Ramos (cell line): ENCODE measurements around the gene KLRF2.

ENCODE experiments used
- in situ Hi-C: fragments of 300-500 bp; cut with MboI; formaldehyde crosslinking; loops from one replicate; pipeline ENCODE4 v1.14.3; 2022; ENCODE audit warnings: low sequenced_read_pairs; ENCODE audit not compliant: unreplicated experiment

KLRF2 gene

DNA sequence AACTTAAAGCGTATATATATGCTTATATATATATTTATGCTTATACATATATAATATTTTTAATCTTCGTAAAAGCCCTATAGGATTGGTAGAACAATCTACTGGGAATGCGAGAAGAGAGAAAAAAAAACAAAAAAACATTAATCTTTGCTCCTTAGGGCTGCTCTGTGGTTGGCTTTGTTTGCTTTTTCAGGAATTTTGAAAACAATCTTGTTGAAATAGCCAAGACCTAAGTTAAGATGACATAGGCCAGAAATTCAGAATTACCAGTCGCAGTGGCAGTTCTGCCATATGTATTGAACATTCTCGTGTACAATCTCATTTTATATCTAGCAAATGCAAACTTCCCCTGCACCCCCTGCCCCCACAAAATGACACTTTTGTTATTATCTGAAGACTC is 699 bp downstream of the KLRF2 start:
- in situ Hi-C loops: no loop called here

GRCh38 chr12:9883175-9883574 is 1.9 kb downstream of the KLRF2 start:
- in situ Hi-C loops: no loop called here

DNA sequence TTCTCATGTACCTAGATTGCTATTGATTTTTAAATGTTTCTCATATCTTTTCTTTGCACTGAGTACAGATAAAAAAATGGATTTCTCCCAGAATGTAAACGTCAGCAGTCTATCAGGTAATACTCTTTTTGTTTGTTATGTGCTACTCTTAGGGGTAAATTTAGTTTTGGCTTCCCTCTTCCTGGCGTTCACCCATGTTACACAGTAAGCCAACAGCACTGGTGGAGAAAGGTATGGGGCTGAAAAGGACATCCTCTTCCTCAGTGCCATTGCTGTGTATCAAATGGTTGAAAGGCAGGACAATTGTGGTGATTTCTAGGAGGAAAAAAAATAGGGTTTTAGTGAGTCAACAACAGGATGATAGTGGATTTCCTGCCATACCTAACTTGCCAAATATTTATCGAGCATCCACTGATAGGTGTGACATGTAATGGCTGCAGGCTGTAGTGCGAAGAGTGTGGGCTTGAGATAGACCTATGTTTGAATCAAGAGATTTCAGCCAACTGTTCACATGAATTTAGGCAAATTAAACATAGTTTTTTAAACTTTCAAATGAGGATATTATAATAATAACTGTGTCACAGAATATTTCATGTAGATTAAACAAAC is 7.5 kb downstream of the KLRF2 start:
- in situ Hi-C loops: no loop called here

- in situ Hi-C loops: no loop called here
Measured at GRCh38 chr12:9895215-9895971, 14.1 kb downstream of the KLRF2 start.

GRCh38 chr12:9897535-9897934 is 16.2 kb downstream of the KLRF2 start:
- in situ Hi-C loops: no loop called here

- in situ Hi-C loops: no loop called here
Measured at GRCh38 chr12:9899209-9899608, 17.9 kb downstream of the KLRF2 start.

DNA sequence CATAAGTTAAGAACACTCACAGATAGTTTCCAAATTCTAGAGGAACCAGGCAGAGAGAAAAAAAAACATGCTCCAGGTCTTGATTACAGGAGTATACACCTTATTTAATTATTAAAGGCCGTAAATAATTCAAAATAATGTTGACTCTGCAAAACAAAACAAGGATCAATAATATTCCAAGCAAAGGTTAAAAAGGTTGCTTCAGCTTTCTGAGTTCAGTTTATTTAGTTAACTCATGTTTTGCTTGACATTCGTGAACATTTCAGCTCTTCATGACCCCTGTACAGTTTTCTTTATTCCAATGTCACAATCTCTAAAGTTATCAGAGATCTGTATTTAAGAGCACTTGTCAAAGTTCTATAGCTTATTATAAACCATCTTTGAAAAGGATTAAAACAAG is 19.6 kb downstream of the KLRF2 start:
- in situ Hi-C loops: no loop called here

- in situ Hi-C loops: no loop called here
Measured at GRCh38 chr12:9902539-9903228, 21.4 kb downstream of the KLRF2 start.

- in situ Hi-C loops: no loop called here
Measured at GRCh38 chr12:9906873-9907272, 25.6 kb downstream of the KLRF2 start.

DNA sequence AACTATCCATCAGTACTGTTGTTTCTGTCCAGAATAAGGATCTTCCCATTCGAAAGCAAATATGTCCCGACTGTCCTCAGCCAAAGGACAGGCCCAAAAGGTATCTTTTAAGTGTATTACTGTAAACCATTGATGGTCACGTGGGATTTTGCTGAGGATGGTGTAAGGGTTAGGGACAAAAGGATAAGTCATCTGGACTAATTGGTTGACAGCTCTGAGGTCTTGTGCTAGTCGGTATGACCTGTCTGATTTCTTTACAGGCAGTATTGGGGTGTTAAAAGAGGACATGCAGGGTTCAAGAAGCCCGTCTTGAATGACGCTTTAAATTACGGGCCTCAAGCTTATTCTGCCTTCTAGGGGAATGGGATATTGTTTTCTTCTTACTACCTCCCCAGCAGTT is 26.5 kb downstream of the KLRF2 start:
- in situ Hi-C loops: no loop called here

DNA sequence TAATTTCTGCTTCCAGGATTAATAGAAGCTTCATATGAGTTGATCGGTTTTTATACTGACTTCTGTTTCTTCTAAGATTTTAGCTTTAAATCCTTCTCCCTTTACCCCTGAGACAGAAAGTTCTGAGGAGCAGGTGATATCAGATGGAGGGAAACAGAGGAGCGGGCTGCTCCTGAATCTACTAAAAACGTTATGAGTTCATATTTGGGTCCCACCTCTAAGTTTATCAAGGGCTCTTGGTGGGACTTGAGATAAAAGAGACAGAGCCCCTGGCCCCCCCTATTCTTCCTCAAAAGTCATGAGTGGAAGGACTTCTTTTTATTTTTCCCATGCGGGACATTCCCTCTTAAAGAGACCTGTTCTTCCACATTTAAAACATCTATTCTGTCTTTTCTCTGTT is 27.1 kb downstream of the KLRF2 start:
- in situ Hi-C loops: no loop called here

GRCh38 chr12:9909724-9910123 is 28.4 kb downstream of the KLRF2 start:
- in situ Hi-C loops: no loop called here

- in situ Hi-C loops: no loop called here
Measured at GRCh38 chr12:9910716-9911421, 29.6 kb downstream of the KLRF2 start.

GRCh38 chr12:9911708-9912107 is 30.4 kb downstream of the KLRF2 start:
- in situ Hi-C loops: no loop called here

- in situ Hi-C loops: no loop called here
Measured at GRCh38 chr12:9919443-9919842, 38.2 kb downstream of the KLRF2 start.

GRCh38 chr12:9920451-9920850 is 39.2 kb downstream of the KLRF2 start:
- in situ Hi-C loops: loop anchor here (10.0 kb wide), 1 partner anchor 96 kb away; the partner anchor contains the start of gene KLRF1

GRCh38 chr12:9922429-9922828 is 41.1 kb downstream of the KLRF2 start:
- in situ Hi-C loops: loop anchor here (10.0 kb wide), 1 partner anchor 98 kb away; the partner anchor contains the start of gene KLRF1

GRCh38 chr12:9925705-9926393 is 44.6 kb downstream of the KLRF2 start:
- in situ Hi-C loops: loop anchor here (10.0 kb wide), 1 partner anchor 101 kb away; the partner anchor contains the start of gene KLRF1

- in situ Hi-C loops: loop anchor here (10.0 kb wide), 1 partner anchor 102 kb away; the partner anchor contains the start of gene KLRF1
Measured at GRCh38 chr12:9926876-9927275, 45.6 kb downstream of the KLRF2 start.

GRCh38 chr12:9928607-9929006 is 47.3 kb downstream of the KLRF2 start:
- in situ Hi-C loops: loop anchor here (10.0 kb wide), 1 partner anchor 104 kb away; the partner anchor contains the start of gene KLRF1
